PC-9 (cell line): ENCODE measurements around the gene TMEM185B. TPM values are rescaled to one million over a fixed set of nuclear protein-coding genes. Genes with fewer than 3 reads are reported as not detected.
"Not testable (repeated sequence)": the region's sequence is repeated elsewhere in the genome, so short reads cannot be mapped to it uniquely, and the experiment has no call there.

Experiments
- BruUV-seq: library from RNA; stranded (reverse); fragments of 400-500 nt; replicated peaks from 2 replicates; lab custom pipeline; 2021; lab: Mats Ljungman, UMichigan
- CTCF ChIA-PET: fragments of 300-600 bp; sonication (Branson Sonifier 250); formaldehyde crosslinking; loops from one replicate; lab custom pipeline; 2022; ENCODE audit warnings: antibody characterized with exemption; lab: Charles Lee
- POLR2A ChIA-PET: fragments of 300-600 bp; sonication (Branson Sonifier 250); formaldehyde crosslinking; loops from one replicate; lab custom pipeline; 2022; ENCODE audit warnings: antibody characterized with exemption; ENCODE audit not compliant: unreplicated experiment; lab: Charles Lee
- DNase-seq, 2 experiments: peaks; one replicate each; pipeline versions ENCODE4 v3.0.0 to v3.0.0-alpha.2; 2015 to 2022; ENCODE audit warnings: mixed read lengths in 1 of 2
- H2AFZ ChIP-seq: fragments of 200-600 bp; sonication (generic); 2 replicates; pipeline ENCODE4 v1.8.1; 2017; ENCODE audit warnings: antibody characterized with exemption
- H3F3A ChIP-seq: fragments of 200-600 bp; sonication (generic); 2 replicates; pipeline ENCODE4 v1.8.1; 2017; ENCODE audit warnings: antibody characterized with exemption, mild to moderate bottlenecking, low read depth; ENCODE audit not compliant: insufficient read depth
- H3K27ac ChIP-seq: fragments of 200-600 bp; sonication (generic); 2 replicates; pipeline ENCODE4 v1.6.1; 2016; ENCODE audit warnings: mixed run types
- H3K27me3 ChIP-seq: fragments of 200-600 bp; sonication (generic); 2 replicates; pipeline ENCODE4 v1.6.1; 2016; ENCODE audit warnings: low read depth, mixed run types; ENCODE audit not compliant: insufficient read depth
- H3K36me3 ChIP-seq: fragments of 200-600 bp; sonication (generic); 2 replicates; pipeline ENCODE4 v1.6.1; 2016; ENCODE audit warnings: low read depth, mixed run types
- H3K4me1 ChIP-seq: fragments of 200-600 bp; sonication (generic); replicated peaks from 2 replicates; pipeline ENCODE4 v1.6.1; 2016; ENCODE audit warnings: mixed run types; ENCODE audit not compliant: insufficient read depth
- H3K4me2 ChIP-seq: fragments of 200-600 bp; sonication (generic); 2 replicates; pipeline ENCODE4 v1.6.1; 2017; ENCODE audit warnings: mixed run types
- H3K4me3 ChIP-seq: fragments of 200-600 bp; sonication (generic); 2 replicates; pipeline ENCODE4 v1.6.1; 2016; ENCODE audit warnings: mixed run types
- H3K79me2 ChIP-seq: fragments of 200-600 bp; sonication (generic); 2 replicates; pipeline ENCODE4 v1.6.1; 2017; ENCODE audit warnings: low read depth, mixed run types
- H3K9me2 ChIP-seq: fragments of 200-600 bp; sonication (generic); 2 replicates; pipeline ENCODE4 v1.8.1; 2017; ENCODE audit warnings: mild to moderate bottlenecking; ENCODE audit not compliant: insufficient read depth
- H3K9me3 ChIP-seq: fragments of 200-600 bp; sonication (generic); 2 replicates; pipeline ENCODE4 v1.8.1; 2016; ENCODE audit warnings: low read depth; ENCODE audit not compliant: insufficient read depth
- H4K20me1 ChIP-seq: fragments of 200-600 bp; sonication (generic); 2 replicates; pipeline ENCODE4 v1.8.1; 2017; ENCODE audit not compliant: insufficient read depth
- CTCF ChIP-seq: fragments of 200-600 bp; sonication (generic); conservative IDR thresholded peaks from 2 replicates; pipeline ENCODE4 v1.6.1; 2017; ENCODE audit warnings: mixed run types, antibody characterized with exemption, mild to moderate bottlenecking, moderate library complexity
- EZH2 ChIP-seq: fragments of 200-600 bp; sonication (generic); IDR thresholded peaks from 2 replicates; pipeline ENCODE4 v1.8.0; 2017; ENCODE audit warnings: antibody characterized with exemption, low read depth
- intact Hi-C: fragments of 100-400 bp; cut with micrococcal nuclease; formaldehyde crosslinking; loops from one replicate; pipeline ENCODE4 v1.10.0; 2022; ENCODE audit not compliant: unreplicated experiment
- total RNA-seq: library from RNA; stranded (reverse); gene quantifications from 2 replicates; pipeline ENCODE4 v1.2.3, GENCODE V29; 2021

Gene TMEM185B
- total RNA-seq, 1 experiment from 2014 or later, result 30.3 TPM

- H3K4me1 ChIP-seq, result peaks cover 54% of the 10 kb centered on the region
- intact Hi-C loops, result loop anchor here (5.0 to 10.0 kb wide), 3 partner anchors 316 to 482 kb away; partner anchors contain the start of gene PTPN4
Measured at GRCh38 chr2:120236316-120236715, 13.1 kb upstream of the TMEM185B start.

GRCh38 chr2:120235681-120236080, 12.5 kb upstream of the TMEM185B start:
- POLR2A ChIA-PET, result interaction anchor here (0.6 kb wide), 1 partner anchor 10 kb away, joined by 3 read pairs; no protein-coding TSS in a partner anchor

More at GRCh38 chr2:120236316-120236715, 13.1 kb upstream of the TMEM185B start:
- ChIA-PET POLR2A (no interaction called here), CTCF (interaction anchor here (0.7 kb wide), 1 partner anchor 16 kb away, joined by 3 read pairs; the partner anchor contains the start of gene RALB)
- Histone ChIP-seq H3K4me2 (no peak overlapping the region), H3K27me3 (no peaks in the 10 kb centered on the region), H3K36me3 (no peaks in the 10 kb centered on the region), H3K4me3 (no peak overlapping the region), H3K27ac (no peak overlapping the region), H3K9me2 (no peaks in the 10 kb centered on the region), H2AFZ (no peak overlapping the region), H4K20me1 (no peaks in the 10 kb centered on the region), H3K79me2 (peaks cover 10% of the 10 kb centered on the region; the same call in 1 of the 2 replicates), H3K9me3 (no peaks in the 10 kb centered on the region), H3F3A (peaks cover 34% of the 10 kb centered on the region)
- BruUV-seq, result no TSS peak
- TF ChIP-seq EZH2, result no peak
- TF ChIP-seq CTCF, result no peak
- DNase-seq, result no peak

GRCh38 chr2:120235158-120235557, 12.0 kb upstream of the TMEM185B start:
- H3K27ac ChIP-seq, CTCF ChIA-PET, H3K9me2 ChIP-seq, H3K36me3 ChIP-seq, H3K4me3 ChIP-seq, H3K27me3 ChIP-seq, H2AFZ ChIP-seq, H3K4me2 ChIP-seq, H4K20me1 ChIP-seq, H3K79me2 ChIP-seq, BruUV-seq, H3K9me3 ChIP-seq, DNase-seq: not testable (repeated sequence)
- intact Hi-C loops, result loop anchor here (5.0 to 10.0 kb wide), 3 partner anchors 317 to 480 kb away; partner anchors contain the start of gene PTPN4
- Histone ChIP-seq H3K4me1 (peaks cover 54% of the 10 kb centered on the region), H3F3A (peaks cover 29% of the 10 kb centered on the region)
- POLR2A ChIA-PET, result interaction anchor here (0.6 kb wide), 1 partner anchor 10 kb away, joined by 3 read pairs; no protein-coding TSS in a partner anchor

More at GRCh38 chr2:120235681-120236080, 12.5 kb upstream of the TMEM185B start:
- Histone ChIP-seq H3K27me3 (no peaks in the 10 kb centered on the region), H3K9me2 (no peaks in the 10 kb centered on the region), H3K36me3 (no peaks in the 10 kb centered on the region), H4K20me1 (no peaks in the 10 kb centered on the region), H3K4me2 (no peak overlapping the region), H3K79me2 (peaks cover 5% of the 10 kb centered on the region; the same call in 1 of the 2 replicates), H3K27ac (no peak overlapping the region), H3K9me3 (no peaks in the 10 kb centered on the region), H3K4me1 (peaks cover 54% of the 10 kb centered on the region), H2AFZ (no peak overlapping the region), H3F3A (peaks cover 32% of the 10 kb centered on the region), H3K4me3 (no peak overlapping the region)
- CTCF ChIA-PET, result no interaction called here
- BruUV-seq, result no TSS peak
- intact Hi-C loops, result loop anchor here (5.0 to 10.0 kb wide), 3 partner anchors 317 to 481 kb away; partner anchors contain the start of gene PTPN4
- DNase-seq, result no peak
- TF ChIP-seq EZH2, result no peak
- no peak for TF ChIP-seq CTCF
